NCI-H226 (cell line): ENCODE data around the gene UNC5C.

Source experiments
- DNase-seq: peaks from one replicate; pipeline ENCODE4 v3.0.0-alpha.2; 2015

Gene UNC5C

DNA sequence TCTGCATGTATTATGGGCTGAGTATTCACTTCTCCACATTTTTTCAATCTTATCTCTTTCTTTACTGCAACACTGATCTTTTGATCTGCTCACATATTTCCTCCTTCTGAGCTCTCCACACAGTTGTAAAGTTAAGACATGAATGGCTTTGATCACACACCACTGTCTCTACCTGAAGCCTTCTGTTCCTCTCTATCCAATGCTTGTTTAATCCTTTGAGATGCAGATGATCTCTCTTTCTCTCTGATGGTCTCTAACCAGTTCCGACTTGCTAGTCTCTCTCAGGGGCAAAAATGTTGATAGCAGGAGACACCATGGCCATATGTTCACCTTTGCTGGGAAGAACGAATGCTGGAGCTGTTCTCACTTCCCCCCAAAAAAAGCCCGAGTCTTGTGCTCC, 162.4 kb downstream of the UNC5C start:
- DNase-seq, result no peak

DNA sequence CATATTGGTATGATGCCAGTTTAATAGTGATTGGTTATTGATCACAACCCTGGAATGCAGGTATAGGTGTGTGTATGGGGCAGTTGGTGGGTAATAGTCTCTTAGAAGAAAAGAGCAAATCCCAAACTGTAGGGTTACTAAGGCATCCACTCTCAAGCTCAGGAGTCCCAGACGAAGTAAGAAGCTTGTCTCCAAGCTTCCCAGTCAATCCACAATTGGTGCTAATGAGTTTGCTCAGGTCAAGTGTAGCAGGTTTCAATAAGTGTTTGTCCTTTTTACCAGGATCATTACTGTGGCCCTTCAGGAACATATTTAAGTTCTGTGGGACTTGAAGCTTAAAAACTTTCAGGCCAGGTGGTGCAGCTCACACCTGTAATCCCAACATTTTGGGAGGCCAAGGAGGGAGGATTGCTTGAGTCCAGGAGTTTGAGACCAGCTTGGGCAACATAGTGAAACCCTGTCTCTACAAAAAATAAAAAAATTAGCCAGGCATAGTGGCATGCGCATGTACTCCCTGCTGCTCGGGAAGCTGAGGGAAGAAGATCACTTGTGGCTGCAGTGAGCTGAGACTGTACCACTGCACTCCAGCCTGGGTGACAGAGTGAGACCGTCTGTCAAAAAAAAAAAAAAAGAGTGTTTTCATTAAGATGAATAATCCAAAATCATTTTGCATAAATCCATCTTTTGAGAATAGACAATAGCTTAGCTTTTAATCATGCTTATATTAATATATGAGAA, 166.8 kb downstream of the UNC5C start:
- DNase-seq, result no peak

DNA sequence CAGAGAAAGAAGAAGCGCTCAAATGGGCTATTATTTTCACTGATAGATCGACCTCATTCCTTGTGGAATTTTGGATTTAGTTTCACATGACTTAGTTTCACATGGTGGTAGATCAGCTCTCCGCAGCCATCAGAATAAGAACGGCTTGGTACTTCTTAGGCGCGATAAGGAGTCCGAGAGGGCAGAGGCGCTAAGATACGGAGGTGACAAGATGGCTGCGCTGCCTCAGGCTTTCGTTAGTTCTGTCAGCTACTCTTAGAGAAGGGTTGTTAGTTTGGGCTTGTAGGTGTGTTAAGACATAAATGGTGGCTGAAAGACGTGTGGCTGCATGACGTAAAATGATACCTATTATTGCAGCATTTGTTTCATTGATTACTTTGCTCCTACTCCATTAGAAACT, 169.1 kb downstream of the UNC5C start:
- no peak for DNase-seq

DNA sequence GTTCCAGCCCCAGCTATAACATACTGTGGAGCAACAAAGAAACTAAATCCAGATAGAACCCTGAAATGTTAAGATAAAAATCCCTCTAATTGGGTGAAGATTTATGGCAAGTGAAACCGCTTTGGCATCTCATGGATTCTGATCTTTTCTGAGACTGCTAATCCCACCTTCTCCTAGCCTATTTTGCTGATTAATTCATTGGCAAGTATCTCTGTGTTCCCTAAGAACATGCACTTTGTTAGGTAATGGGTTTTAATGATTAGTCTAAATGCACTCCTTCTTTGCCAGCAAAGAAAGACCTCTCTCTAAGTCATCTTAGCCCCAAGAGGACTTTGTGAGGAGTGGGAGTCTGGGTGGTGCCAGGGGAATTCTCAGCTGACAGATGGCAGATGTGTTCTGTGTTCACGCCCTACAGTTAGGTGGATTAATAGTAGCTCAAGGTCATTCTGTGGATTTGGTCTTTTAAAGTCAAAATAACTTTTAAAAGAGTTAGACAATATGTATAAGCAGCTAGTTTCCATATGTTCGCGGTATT, 171.3 kb downstream of the UNC5C start:
- DNase-seq, result no peak

DNA sequence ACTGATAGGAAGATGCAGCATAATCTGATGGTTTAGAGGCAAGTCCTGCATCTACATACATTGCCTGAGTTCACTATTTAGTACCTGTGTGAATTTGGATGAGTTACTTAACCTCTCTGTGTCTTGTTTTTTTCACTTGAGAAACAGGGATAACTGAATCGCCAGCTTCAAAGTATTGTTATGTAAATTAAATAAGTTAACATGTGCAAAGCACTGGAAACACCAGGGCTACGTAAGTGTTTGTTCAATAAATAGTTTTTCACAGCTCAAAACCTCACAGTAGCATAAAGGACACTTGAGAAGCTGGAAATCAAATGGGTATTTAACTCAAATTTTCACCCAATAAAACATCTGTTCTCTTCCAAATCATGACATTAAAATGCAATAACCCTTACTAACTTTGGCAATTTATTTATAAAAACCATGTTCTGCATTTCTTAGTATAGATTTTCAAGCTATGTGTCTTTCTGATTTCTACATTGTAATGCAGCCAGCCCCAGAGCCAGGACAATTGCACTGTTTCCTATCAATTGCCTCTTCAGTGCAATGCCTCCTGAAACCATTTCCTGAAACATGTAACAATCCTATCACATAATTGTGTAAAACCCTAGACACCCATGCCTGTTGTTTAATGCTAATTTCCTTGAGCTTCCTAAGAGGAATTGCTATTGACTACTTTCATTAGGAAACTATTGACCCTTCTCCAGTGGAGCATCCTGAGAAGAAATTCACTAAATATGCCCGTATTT, 177.1 kb downstream of the UNC5C start:
- no peak for DNase-seq

DNA sequence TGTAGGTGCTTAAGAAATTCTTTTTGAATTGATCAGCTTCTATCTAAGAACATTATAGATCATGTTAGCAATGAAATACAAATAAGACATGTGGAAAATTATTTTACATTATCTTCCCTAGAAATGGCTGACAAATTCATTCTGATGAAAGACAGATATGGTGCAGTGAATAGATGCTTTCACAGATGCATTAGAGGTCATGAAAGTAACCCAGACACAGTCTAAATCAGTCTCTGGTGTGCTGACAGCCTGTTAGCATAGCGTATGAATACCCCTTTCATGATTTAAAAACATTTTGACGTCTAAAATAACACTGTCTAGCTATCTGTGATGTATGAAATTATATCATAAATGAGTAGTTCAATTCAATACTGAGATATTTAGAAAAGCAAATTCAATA, 180.9 kb downstream of the UNC5C start:
- no peak for DNase-seq

DNA sequence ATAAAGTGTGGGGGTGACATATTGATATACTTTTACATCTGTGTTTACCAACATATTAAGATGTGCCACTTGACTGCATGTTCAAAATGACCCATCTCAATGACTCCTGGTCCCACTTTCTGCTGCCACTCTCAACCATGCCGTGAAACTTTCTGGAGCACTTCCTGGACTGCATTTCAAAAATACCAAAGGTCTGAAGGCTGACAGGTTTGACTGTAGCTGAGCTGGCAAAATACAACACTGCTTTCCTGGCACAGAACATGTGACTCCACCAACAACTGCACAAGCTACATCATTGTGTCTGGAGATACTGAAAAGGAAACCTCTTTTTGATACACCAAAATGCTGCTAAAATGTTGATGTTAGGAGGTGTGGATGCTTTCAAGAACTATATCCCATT, 184.8 kb downstream of the UNC5C start:
- DNase-seq, result peak; percentile 20

DNA sequence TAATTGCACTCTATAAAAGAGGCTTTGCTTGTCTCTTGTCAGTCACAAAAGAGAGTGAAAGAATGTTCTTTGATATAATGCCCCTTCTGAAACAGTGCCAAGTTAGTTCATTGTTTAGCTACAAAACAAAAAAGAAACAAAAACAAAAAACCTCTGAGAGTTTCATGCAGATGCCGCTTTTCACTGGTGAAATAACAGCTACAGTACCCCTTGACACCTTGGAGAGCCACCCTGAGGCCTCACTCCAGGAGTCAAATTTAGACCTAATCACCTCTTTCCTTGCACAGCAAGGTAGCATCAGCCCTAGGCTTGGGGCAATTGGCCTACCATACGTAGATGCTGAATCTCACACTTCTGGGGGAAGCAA, 185.2 kb downstream of the UNC5C start:
- no peak for DNase-seq

DNA sequence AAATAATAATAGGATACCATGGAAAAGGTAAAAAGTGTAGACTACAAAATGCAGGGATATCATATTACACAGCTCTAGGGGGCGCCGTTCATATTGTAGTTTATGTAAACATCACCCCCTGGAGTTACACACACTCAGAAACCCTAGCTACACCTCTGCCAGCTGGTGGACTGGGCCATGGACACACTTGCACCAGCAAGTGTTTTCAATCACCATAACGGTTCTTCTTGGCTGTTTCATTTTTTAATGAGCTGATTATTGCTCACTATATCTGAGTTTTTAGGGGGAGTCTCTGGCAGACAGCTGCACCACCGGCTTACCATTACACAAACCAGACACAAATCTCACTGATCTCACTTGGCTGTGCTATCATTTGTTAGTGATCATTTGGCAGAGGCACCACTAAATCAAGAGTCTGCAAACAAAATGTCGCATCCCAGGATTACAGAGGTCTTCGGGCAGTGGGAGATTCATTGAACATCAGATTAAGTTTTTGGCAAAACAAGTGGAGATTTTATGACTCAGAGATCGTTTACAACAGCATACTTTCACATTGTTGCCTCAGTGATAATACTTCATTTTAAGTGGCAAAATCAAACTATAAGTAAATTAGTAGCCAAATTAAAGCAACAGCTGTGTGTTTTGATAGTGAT, 185.7 kb downstream of the UNC5C start:
- no peak for DNase-seq

DNA sequence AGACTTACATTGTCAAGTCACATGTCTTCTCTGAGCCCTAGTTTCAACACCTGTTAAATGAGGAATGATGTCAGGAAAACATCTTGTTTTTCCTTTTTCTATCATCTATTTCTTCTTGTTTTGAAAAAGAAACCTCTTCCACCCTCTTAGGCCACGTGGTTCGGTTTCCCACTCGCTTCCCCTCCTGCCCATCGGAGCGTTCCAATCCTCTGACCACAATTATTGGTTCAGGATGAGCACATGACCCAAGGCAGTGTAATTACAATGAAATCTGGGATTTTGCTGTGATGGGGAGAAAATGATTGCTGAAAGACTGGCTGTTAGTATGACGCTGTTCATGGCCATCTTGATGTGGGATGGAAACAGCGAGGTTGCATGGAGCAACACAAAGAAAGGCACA, 186.7 kb downstream of the UNC5C start:
- DNase-seq, result no peak

DNA sequence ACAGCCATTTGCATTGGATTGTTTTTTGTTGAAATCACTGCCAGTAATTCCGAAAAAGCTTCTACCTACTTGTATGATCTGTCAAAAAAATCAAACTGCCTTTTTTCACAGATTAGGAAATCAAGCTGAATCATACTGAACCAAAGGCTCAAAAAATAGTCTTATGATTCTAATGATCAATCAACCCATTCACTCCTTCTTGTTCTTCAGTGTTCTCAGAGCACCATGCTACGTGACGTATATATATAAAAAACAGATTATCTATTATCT, 187.1 kb downstream of the UNC5C start:
- DNase-seq, result no peak

DNA sequence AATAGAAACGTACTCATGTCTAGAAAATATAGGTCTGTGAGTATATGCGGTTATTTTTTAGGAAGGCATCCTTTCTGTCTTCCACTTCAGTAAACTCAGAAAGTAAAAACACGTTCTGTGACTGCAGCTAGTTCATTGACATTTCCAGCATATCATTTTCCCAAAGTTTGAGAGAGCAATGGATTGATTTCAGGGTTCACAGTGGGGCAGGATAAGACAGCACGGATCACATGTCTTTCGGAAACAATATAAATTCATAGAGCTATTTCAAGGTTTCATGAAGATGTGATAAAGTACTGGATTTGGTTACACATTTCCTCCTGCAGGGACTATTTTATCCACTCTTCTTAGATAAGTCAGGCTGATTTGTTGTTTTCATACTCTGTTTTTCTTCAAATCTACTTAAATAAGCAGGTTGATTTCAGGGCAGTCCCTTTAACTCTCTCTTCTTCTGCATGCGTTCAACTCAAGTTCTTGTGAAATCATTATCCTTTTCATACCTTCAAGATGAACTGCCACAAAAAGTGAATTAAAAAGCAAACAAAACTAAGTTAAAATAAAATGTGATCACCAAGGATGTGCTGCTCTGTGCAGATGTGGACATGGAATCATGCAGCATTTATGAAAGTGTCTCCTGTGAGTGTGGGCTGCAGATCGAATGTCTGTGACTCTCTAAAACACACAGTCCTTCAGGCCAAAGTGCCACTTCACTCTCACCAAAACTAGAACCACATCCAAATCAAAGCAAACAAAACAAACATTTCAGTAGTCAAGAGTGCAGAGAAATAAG, 187.7 kb downstream of the UNC5C start:
- DNase-seq, result no peak

DNA sequence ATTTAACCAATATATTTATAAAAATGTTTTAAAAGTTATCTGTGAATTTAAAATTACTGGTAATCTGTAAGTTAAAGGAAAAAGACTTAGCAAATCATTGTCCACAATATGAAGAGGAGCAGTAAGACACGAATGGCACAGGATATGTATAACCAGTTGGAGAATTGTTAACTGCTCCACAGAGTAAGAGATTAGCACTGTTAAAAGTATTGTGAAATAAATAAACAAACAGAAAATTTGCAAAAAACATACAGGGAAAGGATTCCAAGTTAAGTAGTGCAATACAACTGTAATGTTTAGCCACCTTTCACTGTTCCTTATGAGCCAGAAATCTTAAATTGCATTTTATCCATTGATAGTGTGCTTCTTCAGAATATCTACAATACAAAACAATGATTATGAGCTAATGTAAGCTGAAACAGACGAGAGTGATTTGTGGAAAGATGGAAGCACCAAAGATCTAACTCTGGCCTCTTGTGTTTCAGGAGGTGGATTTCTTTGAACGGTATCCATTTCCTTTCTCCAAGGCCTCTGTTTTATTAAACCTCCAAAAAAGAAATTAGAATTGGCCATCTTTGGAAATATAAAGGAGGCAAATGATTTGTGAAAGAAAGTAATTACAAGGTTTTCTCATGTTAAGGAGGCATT, 188.4 kb downstream of the UNC5C start:
- no peak for DNase-seq

DNA sequence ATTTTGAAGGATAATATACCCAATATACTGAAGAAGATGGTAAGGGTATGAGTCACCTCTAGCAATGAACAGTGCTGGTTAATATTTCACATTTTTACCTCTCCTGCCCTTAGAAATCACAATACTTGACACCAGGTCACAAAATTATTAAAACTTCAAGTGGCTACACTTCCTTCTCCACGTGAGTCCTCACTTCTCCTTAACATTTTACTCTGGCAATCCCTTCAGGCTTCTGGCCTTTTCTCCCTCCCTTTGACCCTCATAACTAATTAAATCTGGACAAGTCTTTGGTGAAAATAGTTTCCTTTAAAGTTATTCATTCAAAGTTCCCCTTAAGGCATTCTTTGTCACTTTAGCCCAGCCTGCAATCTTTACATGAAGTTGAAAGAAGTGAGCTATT, 190.4 kb downstream of the UNC5C start:
- DNase-seq, result no peak

DNA sequence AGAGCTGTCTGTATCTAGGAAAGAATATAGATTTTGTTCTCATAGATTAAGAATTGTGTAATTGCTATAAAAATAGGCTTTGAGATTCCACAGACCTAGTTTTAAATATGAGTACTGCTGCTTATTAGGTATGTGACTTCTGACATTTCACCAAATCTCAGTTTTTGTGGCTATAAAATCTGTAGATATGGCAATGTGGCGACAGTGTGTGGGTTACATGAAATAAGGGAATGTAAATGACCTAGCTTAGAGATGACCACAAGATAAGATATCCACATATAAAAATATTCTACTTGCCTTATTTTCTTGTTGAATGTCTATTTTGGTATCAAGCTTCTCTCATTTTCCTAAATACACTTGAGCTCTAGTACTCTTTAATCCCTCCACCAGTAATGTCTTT, 193.8 kb downstream of the UNC5C start:
- DNase-seq, result no peak

DNA sequence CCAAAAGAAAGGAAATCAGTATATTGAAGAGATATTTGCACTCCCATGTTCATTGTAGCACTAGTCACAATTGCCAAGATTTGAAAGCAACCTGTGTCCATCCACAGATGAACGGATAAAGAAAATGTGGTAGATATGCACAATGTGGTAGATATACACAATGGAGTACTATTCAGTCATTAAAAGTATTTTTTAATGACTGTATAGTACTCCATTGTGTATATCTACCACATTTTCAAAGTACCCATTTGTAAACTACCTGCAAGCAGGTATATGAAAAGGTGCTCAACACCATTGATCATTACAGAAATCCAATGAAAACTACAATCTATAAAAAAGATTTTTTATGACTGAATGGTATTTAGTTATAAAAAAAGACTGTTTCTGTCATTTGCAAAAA, 200.4 kb downstream of the UNC5C start:
- no peak for DNase-seq

DNA sequence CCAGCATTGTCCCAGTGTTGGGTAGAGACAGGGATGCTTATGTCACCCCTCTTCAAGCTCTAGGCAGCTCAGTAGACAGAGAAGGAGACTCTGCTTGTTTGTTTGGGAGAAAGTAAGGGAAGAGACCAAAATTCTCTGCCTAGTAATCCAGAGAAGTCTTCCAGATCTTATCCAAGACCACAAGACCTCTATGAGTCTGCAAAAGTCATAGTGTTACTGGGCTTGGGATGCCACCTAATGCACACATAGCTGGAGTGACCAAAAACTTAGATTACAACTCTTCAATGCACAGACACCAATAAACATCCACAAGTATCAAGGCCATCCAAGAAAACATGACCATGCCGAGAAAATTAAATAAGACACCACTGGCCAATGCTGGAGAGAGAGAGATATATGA, 205.5 kb downstream of the UNC5C start:
- DNase-seq, result no peak

DNA sequence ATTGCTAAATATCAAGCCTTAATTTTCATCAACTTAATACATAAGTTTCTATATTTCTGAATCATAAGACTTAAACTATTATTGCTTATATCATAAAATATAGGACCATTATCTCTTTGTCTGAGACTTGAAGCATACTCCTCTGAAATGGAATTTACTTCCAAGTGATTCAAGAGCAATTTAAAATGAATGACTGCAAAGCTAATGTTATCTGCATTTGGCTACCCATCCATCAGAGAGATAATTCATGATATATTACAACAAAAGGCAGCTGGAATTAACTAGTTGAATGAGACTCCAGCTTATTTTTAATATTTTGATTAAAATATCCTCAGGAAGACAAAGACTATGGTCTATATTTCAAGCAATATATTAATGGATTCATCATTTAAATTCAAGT, 208.6 kb downstream of the UNC5C start:
- DNase-seq, result no peak

DNA sequence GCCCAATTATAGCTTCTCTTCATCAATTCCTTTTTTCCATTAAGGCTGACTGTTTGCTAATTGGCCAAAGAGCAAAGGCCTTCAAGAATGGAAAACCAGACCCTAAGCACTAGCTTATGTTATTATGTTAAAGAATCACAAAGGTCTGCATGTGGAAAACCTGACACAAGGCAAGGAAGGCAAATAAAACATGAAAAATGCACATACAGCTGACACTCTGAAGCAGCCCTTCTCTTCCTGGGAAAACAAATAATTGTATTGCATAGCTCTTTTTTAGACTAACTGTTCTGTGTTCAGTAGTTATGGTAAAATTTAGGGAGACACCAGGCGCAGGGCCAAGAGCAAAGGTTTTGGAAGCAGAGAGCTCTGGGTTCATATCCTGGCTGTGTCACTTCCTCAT, 223.1 kb downstream of the UNC5C start:
- no peak for DNase-seq

DNA sequence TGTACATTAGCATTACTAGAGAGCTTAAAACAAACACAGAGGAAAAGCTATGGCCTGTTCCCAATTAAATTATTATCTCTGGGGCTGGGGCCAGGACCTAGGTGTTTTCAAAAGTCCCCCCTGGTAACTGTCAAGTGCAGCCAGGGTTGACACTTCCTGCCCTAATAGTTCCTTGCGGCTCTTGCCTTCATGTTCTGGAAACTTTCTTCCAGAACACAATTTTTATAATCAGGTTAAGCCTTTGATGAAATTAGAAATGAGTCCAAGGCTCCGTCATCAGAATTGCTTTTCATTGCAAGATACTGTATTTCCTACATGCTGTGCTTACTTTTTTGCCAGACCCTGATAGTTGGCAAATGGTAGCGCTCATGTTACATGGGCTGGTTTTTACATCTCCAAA, 229.6 kb downstream of the UNC5C start:
- DNase-seq, result no peak

DNA sequence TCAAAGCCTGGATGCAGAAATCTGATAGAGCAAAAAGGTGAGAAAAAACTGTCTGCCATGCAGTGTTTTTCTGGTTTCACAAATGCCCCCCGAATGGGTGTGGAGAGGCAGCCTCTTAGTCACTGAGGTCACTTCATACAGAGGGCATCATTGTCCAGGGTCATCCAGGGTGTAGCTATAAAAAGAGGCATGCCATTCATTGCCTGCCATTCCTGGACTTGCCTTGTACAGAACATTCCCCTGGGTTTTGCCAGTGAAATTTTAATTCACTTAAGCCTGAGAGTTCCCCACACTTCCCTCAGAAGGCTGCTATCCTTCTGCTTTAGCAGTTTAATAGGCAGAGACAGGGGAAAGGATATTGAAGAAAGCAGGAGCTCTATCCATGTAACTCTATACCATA, 230.3 kb downstream of the UNC5C start:
- DNase-seq, result no peak

DNA sequence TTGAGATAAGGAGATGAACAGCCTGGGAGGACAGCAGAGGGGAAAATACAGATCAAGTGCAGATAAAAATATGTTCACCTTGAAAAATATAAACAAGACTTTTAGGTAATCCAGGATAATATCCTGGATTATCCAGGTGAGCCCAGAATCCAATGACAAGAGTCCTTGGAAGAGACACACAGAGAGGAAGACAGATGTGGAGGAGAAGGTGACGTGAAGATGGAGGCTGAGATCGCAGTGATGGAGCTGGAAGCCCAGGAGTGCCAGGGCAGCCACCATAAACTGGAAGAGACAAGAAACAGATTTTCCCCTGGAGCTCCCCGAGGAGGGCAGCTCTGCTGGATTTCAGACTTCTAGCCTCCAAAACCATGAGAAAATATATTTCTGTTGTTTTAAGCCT, 230.7 kb downstream of the UNC5C start:
- DNase-seq, result no peak
